ENCODE measurements around the gene CBLN3.

- TF ChIP-seq, protein P1, sequence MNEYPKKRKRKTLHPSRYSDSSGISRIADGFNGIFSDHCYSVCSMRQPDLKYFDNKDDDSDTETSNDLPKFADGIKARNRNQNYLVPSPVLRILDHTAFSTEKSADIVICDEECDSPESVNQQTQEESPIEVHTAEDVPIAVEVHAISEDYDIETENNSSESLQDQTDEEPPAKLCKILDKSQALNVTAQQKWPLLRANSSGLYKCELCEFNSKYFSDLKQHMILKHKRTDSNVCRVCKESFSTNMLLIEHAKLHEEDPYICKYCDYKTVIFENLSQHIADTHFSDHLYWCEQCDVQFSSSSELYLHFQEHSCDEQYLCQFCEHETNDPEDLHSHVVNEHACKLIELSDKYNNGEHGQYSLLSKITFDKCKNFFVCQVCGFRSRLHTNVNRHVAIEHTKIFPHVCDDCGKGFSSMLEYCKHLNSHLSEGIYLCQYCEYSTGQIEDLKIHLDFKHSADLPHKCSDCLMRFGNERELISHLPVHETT (tag by site-specific recombination; IDR thresholded peaks at IDR 0.05), result no peak
- TF ChIP-seq ZNF701 (tag by site-specific recombination; IDR thresholded peaks at IDR 0.05) (no peak), ZNF335 (tag by site-specific recombination; conservative IDR thresholded peaks at IDR 0.05) (no peak), CTCF (tag by site-specific recombination; IDR thresholded peaks at IDR 0.05) (no peak), PRDM10 (tag by site-specific recombination; IDR thresholded peaks at IDR 0.05) (no peak), ZNF248 (tag by site-specific recombination; IDR thresholded peaks at IDR 0.05) (no peak), MEIS1 (CRISPR knock-in tag; IDR thresholded peaks at IDR 0.05; ENCODE audit: borderline replicate concordance) (no peak), ZNF513 (tag by site-specific recombination; IDR thresholded peaks at IDR 0.05) (no peak)
Measured at GRCh38 chr14:24458736-24459135, 29.3 kb upstream of the CBLN3 start.
